NCI-H2081 treated with DMSO at 0.1 percent for 48 hours (cell line): ENCODE data around the gene KCNG2.

Experiments used
- DNase-seq: peaks from one replicate; lab custom pipeline; 2025; lab: John Stamatoyannopoulos, UW

KCNG2 gene

GRCh38 chr18:79926715-79927606 is 129.2 kb downstream of the KCNG2 start:
- no peak for DNase-seq

DNA sequence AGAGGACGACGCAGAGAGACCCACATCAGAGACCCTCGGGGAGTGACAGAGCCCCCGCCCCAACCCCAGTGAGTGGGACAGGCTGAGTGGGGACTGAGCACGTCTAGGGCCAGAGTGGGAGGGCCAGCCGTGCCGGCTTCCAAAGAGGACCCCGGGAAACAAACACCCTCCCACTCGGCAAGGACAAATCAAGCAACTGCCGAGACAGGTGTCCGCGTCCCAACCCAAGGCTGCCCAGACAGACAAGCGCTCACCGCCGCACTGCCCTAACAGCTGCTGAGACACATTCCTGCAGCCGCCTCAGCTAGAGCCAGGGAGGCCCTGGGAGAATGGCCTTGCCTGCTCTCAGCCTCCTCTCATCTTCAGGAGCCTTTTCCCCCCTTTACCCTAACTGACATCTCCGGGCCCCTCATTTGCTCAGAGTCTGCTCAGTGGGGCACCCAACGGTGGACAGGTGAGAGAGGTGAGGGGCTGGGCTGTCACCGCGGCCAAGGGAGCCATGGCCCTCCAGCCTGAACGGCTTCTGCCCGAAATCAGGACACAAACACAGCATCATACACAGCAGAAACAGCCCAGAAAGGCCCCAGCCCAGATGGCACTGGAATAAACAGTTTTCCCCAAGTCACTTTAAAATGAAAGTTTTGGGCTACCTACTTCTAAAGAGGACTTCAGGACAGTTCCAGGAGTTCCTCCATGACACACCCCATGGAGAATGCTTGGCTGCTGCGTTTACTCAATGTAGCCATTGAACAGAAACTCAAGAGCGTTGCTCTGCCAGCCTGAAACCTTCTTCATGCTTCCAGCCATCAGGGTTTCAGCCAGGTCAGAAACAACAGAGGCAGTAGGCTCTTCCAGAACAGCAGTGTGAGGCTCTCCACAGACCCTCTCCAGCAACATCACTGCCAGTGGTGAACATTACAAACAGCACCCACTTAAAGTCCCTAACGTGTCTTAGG is 130.1 kb downstream of the KCNG2 start:
- no peak for DNase-seq

DNA sequence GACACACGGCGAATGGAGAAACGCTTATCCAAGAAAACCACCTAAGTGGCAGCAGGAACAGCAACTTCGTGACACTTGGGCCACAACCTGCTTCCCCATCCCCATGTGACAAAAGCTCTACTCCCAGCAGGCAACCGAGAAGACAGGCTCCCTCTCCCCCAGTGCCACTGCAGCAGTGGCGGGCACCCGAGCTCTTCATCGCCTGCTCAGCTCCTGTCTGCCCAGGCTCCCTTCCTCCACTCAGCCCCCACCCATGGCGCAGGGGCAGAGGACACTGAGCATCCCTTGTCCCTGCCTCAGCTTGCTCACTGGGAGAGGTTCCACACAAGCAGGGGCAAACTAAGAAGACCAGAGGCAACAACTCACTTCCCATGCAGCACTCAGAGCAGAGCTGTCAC is 130.8 kb downstream of the KCNG2 start:
- DNase-seq = no peak

GRCh38 chr18:79930020-79930642 is 132.4 kb downstream of the KCNG2 start:
- no peak for DNase-seq

GRCh38 chr18:79931475-79931874 is 133.7 kb downstream of the KCNG2 start:
- no peak for DNase-seq

DNA sequence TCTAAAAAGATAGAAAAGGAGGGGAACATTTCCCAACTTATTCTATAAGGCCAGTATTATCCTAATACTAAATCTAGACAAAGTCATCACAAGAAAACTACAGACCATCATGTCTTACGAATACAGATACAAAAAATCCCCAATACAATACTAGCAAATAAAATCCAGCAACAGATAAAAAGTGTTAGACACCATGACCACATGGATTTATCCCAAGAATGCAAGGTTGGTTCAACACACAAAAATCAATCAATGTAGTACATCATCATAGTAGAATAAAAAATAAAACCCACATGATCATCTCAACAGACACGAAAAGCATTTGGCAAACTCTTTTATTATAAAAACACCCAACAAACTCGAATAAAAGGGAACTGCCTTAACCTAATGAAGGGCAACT is 135.2 kb downstream of the KCNG2 start:
- no peak for DNase-seq

- DNase-seq = no peak
Measured at GRCh38 chr18:79933765-79934164, 136.0 kb downstream of the KCNG2 start.

DNA sequence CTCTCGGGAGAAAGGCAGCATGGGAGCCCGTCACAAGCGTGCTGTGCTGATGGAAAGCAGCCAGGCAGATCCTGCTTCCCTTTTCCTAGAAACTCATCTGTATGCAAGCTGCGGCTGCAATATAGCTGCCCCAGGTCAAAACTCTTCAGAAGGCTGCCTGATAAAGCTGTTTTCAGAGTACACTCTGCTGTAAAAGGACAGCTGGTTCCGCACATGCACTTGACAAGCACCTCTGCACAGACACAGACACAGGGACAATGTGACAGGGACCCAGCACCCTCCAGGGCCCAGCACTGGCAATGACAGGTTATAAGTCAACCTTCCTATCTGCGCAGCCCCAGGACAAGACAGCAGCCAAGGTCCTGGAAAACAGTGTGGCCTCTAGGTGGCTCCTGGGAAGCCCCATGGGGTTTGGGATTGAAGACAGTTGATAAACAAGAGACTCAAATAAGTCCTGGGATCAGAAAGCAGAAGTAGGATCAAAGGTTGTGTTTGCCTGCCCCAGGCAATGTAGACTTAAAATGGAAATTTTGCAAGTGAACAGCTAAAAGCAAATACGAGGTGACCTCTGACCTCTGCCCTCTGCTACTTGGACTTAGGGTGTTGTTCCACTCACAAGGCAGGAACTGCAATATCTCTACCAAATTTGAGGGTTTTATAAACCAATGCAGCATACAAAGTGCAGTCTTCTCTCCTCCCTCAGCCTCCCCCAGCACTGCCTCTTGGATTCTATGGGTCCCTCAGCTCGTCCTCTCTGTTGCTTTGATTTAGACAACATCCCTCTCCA is 136.8 kb downstream of the KCNG2 start:
- DNase-seq = no peak

GRCh38 chr18:79935098-79935480 is 137.4 kb downstream of the KCNG2 start:
- no peak for DNase-seq

- DNase-seq = no peak
Measured at GRCh38 chr18:79935499-79935898, 137.8 kb downstream of the KCNG2 start.

DNA sequence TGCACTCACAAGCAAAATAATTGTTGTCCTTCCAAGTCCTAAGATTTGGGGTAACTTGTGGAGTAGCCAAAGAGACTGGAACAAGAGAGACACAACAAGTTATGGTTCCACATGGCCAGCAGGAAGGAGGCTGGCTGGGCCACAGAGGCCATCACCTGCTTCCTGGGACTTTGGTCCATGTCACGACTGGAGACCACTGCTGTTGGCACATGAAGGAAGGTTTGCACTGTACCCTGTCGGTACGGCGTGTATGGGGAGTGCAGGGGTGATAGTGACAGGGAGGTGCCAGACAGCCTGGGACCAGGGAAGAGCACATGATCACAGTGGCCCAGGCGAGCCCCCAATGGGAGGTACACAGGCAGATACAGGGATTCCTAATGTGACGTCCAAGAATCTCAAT is 138.2 kb downstream of the KCNG2 start:
- DNase-seq = no peak

- DNase-seq = no peak
Measured at GRCh38 chr18:79936641-79937040, 138.9 kb downstream of the KCNG2 start.

- DNase-seq = no peak
Measured at GRCh38 chr18:79937103-79937860, 139.5 kb downstream of the KCNG2 start.

- DNase-seq = no peak
Measured at GRCh38 chr18:79938196-79938595, 140.5 kb downstream of the KCNG2 start.

DNA sequence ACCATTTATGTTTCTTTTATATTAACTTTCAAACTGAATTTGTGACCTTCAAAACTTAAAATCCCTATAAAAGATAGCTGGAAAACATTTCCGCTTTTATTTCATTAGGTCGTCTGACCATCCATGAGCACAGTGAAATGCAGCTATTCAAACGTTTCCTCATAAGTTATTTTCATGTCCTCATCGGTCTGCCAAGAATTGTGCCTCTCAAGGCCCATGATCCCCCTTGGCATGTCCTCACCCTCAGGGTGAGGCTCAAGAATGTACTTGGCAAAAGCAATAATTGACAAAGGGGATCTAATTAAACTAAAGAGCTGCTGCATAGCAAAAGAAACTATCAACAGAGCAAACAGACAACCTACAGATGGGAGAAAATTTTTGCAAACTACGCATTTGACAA is 141.4 kb downstream of the KCNG2 start:
- no peak for DNase-seq

DNA sequence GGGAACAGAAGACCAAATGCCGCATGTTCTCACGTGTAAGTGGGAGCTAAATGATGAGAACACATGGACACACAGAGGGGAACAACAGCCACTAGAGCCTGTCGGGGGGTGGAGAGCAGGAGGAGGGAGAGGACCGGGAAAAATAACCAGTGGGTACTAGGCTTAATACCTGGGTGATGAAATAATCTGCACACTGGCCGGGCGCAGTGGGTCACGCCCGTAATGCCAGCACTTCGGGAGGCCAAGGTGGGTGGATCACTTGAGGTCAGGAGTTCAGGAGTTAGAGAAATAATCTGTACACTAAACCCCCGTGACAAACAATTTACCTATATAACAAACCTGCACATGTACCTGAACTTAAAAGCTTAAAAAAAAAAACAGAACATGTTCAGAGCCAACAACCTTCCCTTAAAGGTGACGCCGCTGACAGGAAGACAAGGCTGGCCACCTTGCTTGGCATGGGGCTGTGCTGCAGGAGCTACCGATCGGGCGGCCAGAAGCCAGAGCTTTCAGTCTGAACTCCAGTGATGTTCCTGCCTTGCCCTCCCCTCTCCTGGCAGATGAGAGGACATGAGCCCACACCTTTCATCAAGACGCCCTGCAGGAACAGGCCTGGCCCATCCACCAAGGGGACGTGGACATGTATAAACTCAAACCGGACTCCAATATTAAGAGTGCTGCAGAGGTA is 142.5 kb downstream of the KCNG2 start:
- no peak for DNase-seq

- no peak for DNase-seq
Measured at GRCh38 chr18:79940814-79941472, 143.2 kb downstream of the KCNG2 start.

GRCh38 chr18:79941473-79942119 is 143.9 kb downstream of the KCNG2 start:
- DNase-seq = no peak

DNA sequence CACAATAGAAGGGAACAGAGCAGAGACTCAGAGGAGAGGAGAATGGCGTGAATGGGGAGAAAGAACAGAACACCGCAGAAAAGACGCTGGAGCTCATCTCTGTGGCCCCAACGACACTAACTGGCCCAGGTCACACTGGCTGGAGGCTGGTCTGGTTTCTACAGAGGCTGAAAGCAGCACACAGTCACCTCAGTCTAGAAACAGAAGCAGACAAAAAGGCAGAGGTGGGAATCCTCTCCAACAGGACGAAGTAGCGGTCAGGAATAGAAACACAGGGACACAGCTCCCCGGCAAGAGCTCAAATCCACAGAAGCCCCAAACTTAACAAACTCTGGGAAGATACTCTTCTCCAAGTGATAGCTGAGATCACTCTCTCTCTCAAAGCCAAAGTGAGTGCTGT is 144.5 kb downstream of the KCNG2 start:
- no peak for DNase-seq
